T-helper 1 cell treated with Interleukin-12 subunit alpha and Interleukin-12 subunit beta and Interleukin-4 antibody, amounts not matched to agents 30 μg/mL and 1 μg/mL, for 36 hours (primary cell): ENCODE measurements around the gene FKBP2.
A peak's percentile ranks its signal among the peaks of the same experiment; 100 is the strongest.

Experiments
- H3K27ac Mint-ChIP-seq: one replicate; pipeline ENCODE4 v1.8.0; 2021; ENCODE audit warnings: mild to moderate bottlenecking, mixed read lengths
- H3K27me3 Mint-ChIP-seq: one replicate; pipeline ENCODE4 v1.8.0; 2021; ENCODE audit warnings: low read depth, mixed read lengths
- H3K36me3 Mint-ChIP-seq: one replicate; pipeline ENCODE4 v1.8.0; 2021; ENCODE audit warnings: low read depth, mixed read lengths
- H3K4me1 Mint-ChIP-seq: one replicate; pipeline ENCODE4 v1.8.0; 2021; ENCODE audit warnings: low read depth, mixed read lengths
- H3K4me3 Mint-ChIP-seq: one replicate; pipeline ENCODE4 v1.8.0; 2021; ENCODE audit warnings: mild to moderate bottlenecking, moderate library complexity, mixed read lengths
- H3K9me3 Mint-ChIP-seq: one replicate; pipeline ENCODE4 v1.8.0; 2021; ENCODE audit warnings: mixed read lengths

The FKBP2 gene

DNA sequence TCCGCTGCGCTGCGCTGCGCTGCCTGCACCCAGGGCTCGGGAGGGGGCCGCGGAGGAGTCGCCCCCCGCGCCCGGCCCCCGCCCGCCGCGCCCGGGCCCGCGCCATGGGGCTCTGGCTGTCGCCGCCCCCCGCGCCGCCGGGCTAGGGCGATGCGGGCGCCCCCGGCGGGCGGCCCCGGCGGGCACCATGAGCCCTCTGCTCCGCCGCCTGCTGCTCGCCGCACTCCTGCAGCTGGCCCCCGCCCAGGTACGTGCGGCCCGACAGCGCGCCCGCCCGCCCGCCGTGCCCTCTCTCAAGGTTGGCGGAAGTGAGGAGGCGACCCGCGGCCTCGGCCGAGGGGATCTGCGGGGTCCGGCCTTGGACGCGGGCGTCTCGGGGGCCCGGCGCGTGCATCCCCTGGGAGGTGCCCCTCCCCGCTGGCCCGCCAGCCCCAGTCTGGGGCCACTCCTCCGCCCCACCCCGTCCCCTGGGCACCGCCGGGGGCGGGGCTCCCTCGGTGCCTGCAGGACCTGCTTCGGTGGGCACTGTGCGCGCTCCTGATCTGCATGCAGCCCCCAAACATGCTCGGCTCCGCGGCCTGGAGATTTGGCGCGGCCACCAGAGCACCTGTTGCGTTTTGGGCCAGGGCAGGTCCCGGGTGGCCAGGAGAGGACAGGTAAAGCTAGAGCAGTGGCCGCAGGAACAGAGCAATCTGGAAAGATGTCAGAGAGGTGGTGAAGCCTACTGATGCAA lies 6.1 kb upstream of the FKBP2 start:
- H3K27ac Mint-ChIP-seq = peak overlapping the region; percentile 8
- no peaks in the 10 kb centered on the region for H3K27me3 Mint-ChIP-seq
- peak overlapping the region; percentile 83 for H3K4me3 Mint-ChIP-seq
- peaks cover 9% of the 10 kb centered on the region for H3K36me3 Mint-ChIP-seq
- peaks cover 28% of the 10 kb centered on the region for H3K4me1 Mint-ChIP-seq
- no peaks in the 10 kb centered on the region for H3K9me3 Mint-ChIP-seq

- Mint-ChIP-seq H3K36me3 (peaks cover 11% of the 10 kb centered on the region), H3K27me3 (no peaks in the 10 kb centered on the region), H3K4me3 (peak overlapping the region; percentile 83), H3K27ac (peak overlapping the region; percentile 57), H3K9me3 (no peaks in the 10 kb centered on the region), H3K4me1 (peaks cover 31% of the 10 kb centered on the region)
Observed at GRCh38 chr11:64235437-64236161, 5.3 kb upstream of the FKBP2 start.

DNA sequence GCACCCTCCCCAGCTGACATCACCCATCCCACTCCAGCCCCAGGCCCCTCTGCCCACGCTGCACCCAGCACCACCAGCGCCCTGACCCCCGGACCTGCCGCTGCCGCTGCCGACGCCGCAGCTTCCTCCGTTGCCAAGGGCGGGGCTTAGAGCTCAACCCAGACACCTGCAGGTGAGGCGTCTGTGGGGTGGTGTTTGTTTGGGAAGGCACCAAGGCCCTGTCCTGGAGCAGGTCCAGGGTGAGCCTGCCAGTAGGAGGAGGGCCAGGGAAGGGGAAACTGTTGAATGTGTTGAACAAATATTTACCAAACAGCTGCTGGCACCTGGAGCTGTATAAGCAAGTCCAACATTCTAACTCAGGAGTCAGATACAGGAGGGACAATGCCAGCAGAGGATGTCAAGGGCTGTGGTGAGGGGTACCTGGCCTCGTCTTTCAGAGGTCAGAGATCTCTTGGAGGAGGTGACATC lies 3.4 kb upstream of the FKBP2 start:
- no peaks in the 10 kb centered on the region for H3K27me3 Mint-ChIP-seq
- no peaks in the 10 kb centered on the region for H3K9me3 Mint-ChIP-seq
- H3K4me1 Mint-ChIP-seq = peaks cover 28% of the 10 kb centered on the region
- H3K4me3 Mint-ChIP-seq = no peak overlapping the region
- no peak overlapping the region for H3K27ac Mint-ChIP-seq
- peaks cover 11% of the 10 kb centered on the region for H3K36me3 Mint-ChIP-seq

DNA sequence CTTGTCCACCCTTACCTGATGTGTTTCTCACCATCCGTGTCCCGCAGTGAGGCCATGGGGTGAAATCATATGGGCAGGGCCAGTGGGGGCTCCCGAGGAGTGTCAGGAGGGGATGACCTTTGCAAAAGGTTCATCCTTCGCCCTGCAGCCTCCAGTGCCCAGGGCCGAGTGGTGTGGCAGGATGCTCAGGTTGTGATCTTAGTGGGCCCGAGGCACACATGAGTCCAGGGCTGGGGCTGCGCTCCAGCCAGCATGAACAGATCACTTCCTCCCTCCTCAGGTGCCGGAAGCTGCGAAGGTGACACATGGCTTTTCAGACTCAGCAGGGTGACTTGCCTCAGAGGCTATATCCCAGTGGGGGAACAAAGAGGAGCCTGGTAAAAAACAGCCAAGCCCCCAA lies 2.8 kb upstream of the FKBP2 start:
- H3K4me3 Mint-ChIP-seq = no peak overlapping the region
- no peak overlapping the region for H3K27ac Mint-ChIP-seq
- H3K9me3 Mint-ChIP-seq = no peaks in the 10 kb centered on the region
- peaks cover 28% of the 10 kb centered on the region for H3K4me1 Mint-ChIP-seq
- H3K36me3 Mint-ChIP-seq = peaks cover 11% of the 10 kb centered on the region
- no peaks in the 10 kb centered on the region for H3K27me3 Mint-ChIP-seq

GRCh38 chr11:64238999-64239398 lies 1.9 kb upstream of the FKBP2 start:
- H3K4me3 Mint-ChIP-seq = no peak overlapping the region
- H3K4me1 Mint-ChIP-seq = peaks cover 27% of the 10 kb centered on the region
- no peaks in the 10 kb centered on the region for H3K9me3 Mint-ChIP-seq
- peaks cover 11% of the 10 kb centered on the region for H3K36me3 Mint-ChIP-seq
- H3K27ac Mint-ChIP-seq = peak overlapping the region; percentile 52
- H3K27me3 Mint-ChIP-seq = no peaks in the 10 kb centered on the region

DNA sequence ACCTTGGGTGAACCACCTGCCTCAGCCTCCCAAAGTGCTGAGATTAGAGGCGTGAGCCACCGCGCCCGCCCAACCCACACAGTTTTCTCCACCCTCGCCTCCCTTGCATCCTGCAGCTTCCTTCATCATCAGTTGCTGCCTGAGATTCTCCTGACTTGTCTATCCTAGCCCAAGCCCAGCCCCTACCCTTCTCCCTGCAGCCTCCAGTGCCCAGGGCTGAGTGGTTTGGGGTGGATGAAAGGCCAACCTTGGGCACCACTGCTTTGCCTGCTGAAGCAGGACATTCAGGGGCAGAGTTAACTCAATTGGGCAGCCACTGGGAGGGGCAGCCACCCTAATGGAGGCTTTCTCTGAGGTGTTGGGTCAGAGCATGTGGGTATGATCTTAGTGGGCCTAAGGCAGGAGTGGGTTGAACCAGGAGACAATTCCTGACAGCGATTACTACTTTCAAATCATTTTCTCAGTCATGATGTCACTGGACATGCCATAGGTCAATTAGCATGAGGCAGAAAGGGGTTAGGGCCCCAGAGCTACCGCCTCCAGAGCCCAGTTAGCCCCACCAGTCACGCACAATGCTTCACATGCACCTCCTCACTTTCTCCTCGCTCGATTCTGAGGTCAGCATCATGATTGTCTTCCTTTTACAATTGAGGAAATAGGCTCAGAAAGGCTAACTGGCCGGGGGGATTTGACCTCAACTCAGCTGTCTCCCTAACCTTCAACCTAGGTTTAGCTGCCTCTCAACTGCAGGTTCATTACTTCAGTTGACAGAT lies 1.0 kb upstream of the FKBP2 start:
- peaks cover 11% of the 10 kb centered on the region for H3K36me3 Mint-ChIP-seq
- H3K4me1 Mint-ChIP-seq = peaks cover 27% of the 10 kb centered on the region
- H3K9me3 Mint-ChIP-seq = no peaks in the 10 kb centered on the region
- peak overlapping the region; percentile 97 for H3K27ac Mint-ChIP-seq
- peak overlapping the region; percentile 95 for H3K4me3 Mint-ChIP-seq
- H3K27me3 Mint-ChIP-seq = no peaks in the 10 kb centered on the region

DNA sequence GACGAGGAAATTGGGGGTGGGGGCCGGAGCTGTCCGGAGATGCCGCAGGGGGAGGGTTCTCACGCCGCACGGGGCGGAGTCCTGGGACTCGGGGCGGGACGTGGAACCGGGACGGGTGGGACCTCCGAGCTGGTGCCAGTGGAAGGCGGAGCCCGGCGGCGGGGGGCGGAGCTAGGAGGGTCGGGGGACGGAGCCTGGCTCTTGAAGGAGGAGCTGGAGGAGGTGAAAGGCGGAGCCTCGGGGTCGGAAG lies 271 bp downstream of the FKBP2 start:
- Mint-ChIP-seq H3K4me3 (peak overlapping the region; percentile 95), H3K4me1 (peaks cover 24% of the 10 kb centered on the region), H3K27me3 (no peaks in the 10 kb centered on the region), H3K36me3 (peaks cover 11% of the 10 kb centered on the region), H3K9me3 (no peaks in the 10 kb centered on the region), H3K27ac (peak overlapping the region; percentile 97)

DNA sequence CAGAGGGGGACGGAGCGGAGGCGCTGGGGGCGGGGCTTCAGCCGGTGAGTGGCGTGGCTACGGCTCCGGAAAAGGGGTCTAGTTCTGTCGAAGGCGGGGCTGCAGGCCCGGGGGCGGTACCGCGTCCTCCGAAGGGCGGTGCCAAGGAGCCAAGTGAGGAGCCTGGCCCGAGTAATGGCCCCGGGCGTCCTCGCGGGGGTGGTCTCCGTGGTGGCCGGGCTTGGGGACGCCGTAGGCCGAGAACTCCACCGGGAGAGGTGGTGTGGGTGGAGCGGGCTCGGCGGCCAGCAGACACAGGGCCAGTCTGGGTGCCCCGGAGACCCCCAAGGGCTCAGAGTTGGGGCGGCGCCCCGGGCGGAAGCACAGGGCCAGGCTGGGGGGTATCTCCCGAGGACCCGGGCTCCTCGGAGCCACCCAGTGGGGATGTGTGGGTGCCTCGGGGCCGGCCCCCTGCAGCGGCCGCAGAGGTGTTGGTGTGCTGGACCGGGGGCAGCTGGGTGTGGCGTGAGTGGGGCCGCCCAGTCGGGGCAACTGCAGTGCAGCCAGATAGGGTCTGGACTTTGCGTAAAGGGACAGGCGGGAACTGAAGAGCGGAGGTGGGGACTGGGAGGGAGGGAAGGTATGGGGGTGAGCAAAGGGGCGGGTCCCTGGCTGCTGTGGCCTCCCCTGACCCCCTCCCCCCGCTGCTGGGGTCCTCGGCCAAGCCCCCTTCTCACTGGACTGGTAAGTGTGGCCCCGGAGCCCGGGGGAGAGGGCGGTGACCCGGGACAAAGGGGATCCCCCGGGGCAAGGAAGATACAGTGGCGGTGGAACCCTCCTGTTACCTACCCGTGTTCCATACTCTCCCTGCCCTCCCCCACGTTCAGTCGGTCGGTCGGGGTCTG lies 838 bp downstream of the FKBP2 start:
- Mint-ChIP-seq H3K36me3 (peaks cover 11% of the 10 kb centered on the region), H3K9me3 (no peaks in the 10 kb centered on the region), H3K4me1 (peaks cover 24% of the 10 kb centered on the region)

DNA sequence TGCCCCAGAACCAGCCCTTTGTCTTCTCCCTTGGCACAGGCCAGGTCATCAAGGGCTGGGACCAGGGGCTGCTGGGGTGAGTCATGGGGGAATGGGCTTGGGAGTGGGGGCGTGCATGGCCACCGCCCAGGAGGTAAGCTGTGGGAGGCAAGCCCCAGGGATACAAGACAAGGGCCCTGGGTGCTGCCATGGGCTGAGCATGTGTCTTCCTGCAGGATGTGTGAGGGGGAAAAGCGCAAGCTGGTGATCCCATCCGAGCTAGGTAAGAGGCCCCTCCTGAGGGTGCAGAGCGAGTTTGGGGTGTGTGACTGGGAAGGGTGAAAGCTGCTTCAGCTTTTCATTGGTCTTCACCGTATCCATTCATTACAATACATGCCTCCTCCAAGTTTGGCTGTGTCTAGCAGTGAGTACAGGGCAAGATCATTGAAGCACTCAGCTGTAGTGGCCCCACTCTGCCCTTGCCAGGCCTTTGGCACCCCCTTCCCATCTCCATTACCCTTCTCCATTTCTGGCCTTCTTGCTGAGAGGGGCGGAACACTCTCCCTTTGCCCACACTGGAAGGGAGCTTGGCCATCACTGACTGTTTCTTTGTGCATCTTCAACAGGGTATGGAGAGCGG lies 2.5 kb downstream of the FKBP2 start:
- Mint-ChIP-seq H3K4me1 (peaks cover 29% of the 10 kb centered on the region), H3K9me3 (no peaks in the 10 kb centered on the region), H3K4me3 (peak overlapping the region; percentile 95), H3K36me3 (peaks cover 6% of the 10 kb centered on the region), H3K27me3 (no peaks in the 10 kb centered on the region), H3K27ac (peak overlapping the region; percentile 67)

More for the DNA sequence above, 838 bp downstream of the FKBP2 start:
- H3K4me3 Mint-ChIP-seq = peak overlapping the region; percentile 95
- peak overlapping the region; percentile 97 for H3K27ac Mint-ChIP-seq
- H3K27me3 Mint-ChIP-seq = no peaks in the 10 kb centered on the region

DNA sequence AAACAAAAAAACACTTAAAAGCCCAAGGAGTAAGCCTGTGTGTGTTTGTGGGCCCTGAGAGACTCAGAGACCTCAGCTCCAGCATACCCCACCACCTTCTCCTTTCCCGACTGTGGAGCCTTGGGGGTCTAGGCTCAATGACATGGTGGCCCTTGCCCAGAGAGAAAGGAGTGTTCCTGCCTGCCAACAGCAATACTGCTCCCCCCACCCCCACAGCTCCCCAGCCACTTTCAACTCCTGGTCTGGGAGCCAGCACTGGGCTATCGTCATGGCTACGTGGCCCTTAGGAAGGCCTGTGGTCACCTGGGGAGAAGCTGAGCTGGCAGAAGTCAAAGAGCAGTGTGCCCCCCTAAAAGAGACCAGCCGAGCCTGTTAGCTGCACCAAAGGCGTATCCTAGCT lies 3.2 kb downstream of the FKBP2 start:
- H3K4me3 Mint-ChIP-seq = peak overlapping the region; percentile 95
- H3K36me3 Mint-ChIP-seq = peaks cover 2% of the 10 kb centered on the region
- H3K27ac Mint-ChIP-seq = no peak overlapping the region
- no peaks in the 10 kb centered on the region for H3K9me3 Mint-ChIP-seq
- H3K27me3 Mint-ChIP-seq = no peaks in the 10 kb centered on the region
- H3K4me1 Mint-ChIP-seq = peaks cover 28% of the 10 kb centered on the region

- peaks cover 2% of the 10 kb centered on the region for H3K36me3 Mint-ChIP-seq
- H3K9me3 Mint-ChIP-seq = no peaks in the 10 kb centered on the region
- peak overlapping the region; percentile 87 for H3K4me3 Mint-ChIP-seq
- no peaks in the 10 kb centered on the region for H3K27me3 Mint-ChIP-seq
- no peak overlapping the region for H3K27ac Mint-ChIP-seq
- peaks cover 32% of the 10 kb centered on the region for H3K4me1 Mint-ChIP-seq
Observed at GRCh38 chr11:64244966-64245365, 4.1 kb downstream of the FKBP2 start.

- Mint-ChIP-seq H3K36me3 (no peaks in the 10 kb centered on the region), H3K4me3 (peak overlapping the region; percentile 87), H3K27me3 (no peaks in the 10 kb centered on the region), H3K27ac (peak overlapping the region; percentile 79), H3K4me1 (peaks cover 31% of the 10 kb centered on the region), H3K9me3 (no peaks in the 10 kb centered on the region)
Observed at GRCh38 chr11:64245401-64245796, 4.5 kb downstream of the FKBP2 start.

DNA sequence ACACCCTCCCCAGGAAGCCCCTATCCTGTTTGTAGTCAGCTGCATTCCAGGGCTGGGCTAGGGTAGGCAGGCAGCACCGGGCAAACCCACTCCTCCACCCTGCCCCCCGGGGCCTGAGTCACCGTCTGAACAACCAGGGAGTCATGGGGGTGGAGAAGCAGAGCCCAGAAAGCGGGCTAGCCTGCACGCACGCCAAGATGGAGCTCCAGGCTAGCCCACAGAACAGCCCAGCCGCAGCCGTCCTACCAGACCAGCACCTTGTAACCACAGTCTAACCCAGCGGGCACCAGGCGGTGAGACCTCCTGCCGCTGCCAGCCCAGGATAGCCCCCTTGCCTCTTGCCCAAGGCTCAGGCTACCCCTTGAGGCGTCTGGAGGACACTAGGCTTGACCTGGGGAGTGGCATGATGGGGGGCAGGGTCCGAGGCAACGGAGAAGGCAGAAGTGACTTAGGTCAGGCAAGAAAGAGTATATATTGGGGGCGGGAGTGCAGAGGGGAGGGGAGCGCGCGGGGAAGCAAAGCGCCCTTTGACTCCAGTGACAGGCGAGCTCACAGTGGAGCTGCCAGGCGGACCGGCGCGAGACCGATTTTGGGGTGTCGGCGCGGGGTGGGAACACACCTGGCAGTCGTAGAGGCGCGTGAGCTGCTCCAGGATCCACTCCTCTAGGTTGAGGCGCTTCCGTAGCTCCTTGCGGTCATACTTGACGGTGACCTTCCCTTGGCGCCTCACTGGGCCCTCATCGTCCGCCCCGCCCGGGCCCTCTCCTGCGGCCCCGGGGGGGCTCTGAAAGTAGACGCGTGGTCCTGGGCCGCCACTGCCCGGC lies 5.1 kb downstream of the FKBP2 start:
- peak overlapping the region; percentile 79 for H3K27ac Mint-ChIP-seq
- H3K4me1 Mint-ChIP-seq = peaks cover 28% of the 10 kb centered on the region

More for the DNA sequence above, 5.1 kb downstream of the FKBP2 start:
- no peaks in the 10 kb centered on the region for H3K27me3 Mint-ChIP-seq
- H3K36me3 Mint-ChIP-seq = no peaks in the 10 kb centered on the region
- no peaks in the 10 kb centered on the region for H3K9me3 Mint-ChIP-seq
- peak overlapping the region; percentile 87 for H3K4me3 Mint-ChIP-seq
